NCI-H524 (cell line): Measurements from ENCODE around the gene ORC6.

Experiments used
- DNase-seq, 2 experiments: peaks; one replicate each; lab custom pipeline; 2025; lab: John Stamatoyannopoulos, UW

The ORC6 gene

DNA sequence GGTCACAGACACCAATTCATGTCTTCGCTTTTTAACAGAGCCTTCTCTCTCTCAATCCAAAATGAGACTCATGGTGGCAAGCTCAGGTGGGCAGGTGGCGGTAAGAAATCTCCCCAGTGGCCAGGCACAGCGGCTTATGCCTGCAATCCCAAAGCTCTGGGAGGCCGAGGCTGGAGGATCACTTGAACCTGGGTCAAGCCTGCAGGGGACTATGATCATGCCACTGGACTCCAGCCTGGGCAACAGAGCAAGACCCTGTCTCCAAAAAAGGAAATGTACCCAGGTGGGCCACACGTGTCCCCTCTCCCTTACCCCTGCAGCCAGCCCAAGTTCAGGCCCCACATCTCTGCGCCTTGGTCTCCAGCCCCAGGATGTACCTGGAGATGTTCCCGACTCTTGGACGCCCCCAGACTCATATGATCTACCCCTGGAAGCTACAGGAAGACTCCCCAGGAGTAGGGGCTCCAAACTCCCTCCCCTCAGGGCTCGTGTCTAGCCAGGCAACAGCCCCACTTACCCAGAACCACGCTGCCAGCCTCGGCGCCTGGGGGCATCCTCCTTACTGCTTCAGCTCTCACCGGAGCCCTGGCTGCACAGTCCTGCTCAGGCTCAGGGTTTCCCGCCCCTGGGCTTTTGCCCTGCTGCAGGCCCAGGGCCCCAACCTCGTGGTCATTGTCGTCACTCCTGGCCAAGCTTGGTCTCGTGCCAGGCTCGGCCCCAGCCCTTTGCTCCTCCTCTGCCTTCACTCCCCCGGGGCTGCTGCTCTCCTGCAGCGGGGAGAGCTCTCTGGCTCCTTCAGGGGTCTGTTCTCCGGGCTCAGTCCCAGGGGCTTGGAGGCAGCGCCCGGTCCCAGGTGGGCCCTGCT, 42.5 kb downstream of the ORC6 start:
- DNase-seq: no peak

DNA sequence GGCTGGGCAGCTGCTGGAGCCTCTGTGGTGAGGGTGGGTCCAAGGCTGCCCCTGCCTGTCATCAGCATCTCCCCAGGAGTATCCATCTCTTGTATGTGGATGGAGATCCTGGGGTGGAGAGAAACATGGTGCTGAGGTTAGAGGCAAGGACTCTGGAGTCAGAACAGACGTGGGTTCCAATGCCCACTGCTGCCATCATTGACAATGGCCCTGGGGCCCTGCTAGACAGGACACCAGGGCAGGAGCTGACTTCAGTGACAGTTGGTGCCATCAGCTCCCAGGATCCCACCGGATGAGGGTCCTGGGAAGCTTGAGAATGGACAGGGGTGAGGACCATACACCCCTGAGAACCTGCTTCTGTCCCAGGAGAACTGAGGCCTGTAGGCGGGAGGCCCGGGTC, 43.1 kb downstream of the ORC6 start:
- no peak for DNase-seq

DNA sequence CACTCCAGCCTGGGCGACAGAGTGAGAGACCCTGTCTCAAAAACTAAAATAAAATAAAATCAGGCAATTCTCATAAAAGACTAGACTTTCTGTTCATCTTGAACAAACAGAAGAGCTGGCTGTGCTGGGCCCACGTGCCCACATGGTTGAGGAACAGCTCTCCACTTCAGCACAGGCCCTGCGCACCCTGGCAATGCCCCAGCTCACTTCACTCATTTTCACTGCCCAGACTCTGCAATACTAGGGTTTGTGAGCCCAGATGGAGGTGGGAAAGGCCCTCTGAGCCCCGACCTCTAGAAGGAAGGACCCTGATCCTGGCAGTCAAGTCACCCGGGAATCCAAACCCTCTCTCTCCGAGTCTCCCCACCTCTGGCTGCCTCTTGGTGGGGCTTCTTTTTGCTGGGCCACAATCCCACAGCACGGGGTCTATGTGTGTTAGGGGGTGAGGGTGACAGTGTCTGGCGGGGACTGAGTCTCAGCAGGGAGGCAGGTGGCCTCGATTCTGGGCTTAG, 43.9 kb downstream of the ORC6 start:
- no peak for DNase-seq

DNA sequence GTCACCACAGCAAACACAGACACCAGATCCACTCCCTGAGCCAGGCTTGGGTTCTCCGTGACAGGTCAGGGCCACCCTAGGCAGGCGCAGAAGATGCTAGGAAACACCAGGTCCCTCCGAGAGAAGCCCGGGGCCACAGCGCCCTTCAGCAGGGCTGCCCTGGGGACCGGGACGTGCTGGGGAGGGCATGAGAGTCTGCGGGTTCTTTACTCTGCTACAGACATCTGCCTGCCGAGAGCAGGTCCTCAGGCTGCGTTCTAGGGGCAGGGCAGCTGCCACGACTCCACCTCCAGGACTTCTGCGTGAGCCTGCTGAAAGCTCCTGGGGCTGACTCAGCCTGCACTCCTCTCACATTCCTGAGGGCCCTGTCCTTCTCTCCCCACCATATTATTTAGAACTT, 47.2 kb downstream of the ORC6 start:
- no peak for DNase-seq

DNA sequence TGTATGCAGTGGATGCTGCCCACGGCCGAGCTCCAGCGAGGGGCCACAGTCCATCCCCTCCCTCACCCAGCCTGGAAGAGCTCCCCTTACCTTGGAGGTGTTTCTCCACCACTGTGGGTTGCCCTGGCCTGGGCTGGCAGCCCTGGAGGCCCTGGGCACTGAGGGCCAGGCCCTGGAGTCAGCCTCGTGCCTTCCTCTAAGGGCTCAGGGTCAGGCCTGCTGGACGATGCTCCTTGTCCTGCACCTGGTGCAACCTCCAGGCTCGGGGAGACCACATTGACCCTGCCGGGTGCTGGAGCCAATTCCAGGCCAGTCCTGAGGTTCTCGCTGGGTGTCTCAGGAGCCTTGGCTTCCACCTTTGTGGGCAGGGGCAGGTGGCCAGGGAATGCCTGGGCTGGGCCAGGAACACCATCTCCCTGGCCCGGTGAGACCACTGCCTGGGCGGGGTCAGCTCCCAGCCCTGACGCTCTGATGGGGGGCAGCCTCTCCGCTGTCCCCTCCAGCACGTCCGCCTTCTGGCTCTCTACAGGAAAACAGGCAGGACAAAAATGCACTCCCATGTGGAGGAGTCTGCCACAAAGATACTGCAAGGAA, 48.3 kb downstream of the ORC6 start:
- no peak for DNase-seq

DNA sequence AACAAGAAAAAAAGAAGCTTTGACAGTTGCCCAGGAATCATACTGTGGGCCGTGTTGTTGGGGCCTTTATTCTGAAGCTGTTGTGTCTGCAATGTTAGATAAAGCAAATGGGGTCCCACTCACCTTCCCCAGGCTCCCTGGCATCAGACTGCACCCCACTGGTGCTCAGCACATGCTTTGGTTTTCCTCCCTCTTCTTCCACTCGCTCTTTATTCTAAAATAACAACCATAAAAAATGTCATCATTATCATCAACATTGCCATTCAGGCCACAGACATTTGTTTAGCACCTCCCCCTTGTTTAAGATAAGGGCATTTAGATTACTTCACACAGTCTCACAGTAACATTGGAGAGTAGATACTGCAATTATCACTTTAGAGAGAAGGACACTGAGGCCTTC, 50.5 kb downstream of the ORC6 start:
- no peak for DNase-seq

DNA sequence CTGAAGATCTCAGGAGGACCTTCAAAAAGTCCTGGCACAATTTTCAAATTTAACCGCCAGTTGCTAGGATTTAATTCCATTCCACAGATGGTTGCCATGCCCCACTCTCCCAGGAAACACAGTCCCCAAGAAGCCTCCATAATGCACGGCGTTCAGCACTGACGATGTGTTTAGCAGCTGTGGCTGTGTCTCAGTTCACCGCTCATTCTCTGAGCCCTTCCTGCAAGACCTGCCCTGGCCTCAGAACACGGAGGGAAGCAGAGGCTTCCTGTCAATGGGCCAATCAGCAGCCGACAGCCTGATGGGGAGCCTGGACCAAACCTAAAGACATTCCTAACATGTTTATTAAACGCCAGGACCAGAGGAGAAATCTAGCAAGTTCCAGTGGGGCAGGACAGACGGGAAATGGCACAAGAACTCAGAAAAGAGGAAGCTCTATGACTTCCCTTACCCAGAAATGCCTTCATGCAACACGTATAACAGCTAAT, 53.8 kb downstream of the ORC6 start:
- DNase-seq: no peak

DNA sequence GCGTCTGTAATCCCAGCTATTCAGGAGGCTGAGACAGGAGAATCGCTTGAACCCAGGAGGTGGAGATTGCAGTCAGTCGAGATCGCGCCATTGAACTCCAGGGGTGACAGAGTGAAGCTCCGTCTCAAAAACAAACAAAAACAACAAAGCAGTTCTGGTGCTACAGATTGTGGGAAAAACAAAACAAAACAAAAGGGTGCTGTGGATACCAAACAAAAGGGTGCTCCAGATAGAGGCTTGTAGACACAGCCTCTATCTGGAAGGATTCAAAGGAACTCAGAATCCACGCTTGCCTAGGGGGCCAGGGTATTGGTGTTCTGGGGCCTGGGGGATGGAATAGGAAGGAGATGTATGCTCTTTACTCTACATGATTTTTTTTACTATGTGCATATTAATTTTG, 56.2 kb downstream of the ORC6 start:
- no peak for DNase-seq

DNA sequence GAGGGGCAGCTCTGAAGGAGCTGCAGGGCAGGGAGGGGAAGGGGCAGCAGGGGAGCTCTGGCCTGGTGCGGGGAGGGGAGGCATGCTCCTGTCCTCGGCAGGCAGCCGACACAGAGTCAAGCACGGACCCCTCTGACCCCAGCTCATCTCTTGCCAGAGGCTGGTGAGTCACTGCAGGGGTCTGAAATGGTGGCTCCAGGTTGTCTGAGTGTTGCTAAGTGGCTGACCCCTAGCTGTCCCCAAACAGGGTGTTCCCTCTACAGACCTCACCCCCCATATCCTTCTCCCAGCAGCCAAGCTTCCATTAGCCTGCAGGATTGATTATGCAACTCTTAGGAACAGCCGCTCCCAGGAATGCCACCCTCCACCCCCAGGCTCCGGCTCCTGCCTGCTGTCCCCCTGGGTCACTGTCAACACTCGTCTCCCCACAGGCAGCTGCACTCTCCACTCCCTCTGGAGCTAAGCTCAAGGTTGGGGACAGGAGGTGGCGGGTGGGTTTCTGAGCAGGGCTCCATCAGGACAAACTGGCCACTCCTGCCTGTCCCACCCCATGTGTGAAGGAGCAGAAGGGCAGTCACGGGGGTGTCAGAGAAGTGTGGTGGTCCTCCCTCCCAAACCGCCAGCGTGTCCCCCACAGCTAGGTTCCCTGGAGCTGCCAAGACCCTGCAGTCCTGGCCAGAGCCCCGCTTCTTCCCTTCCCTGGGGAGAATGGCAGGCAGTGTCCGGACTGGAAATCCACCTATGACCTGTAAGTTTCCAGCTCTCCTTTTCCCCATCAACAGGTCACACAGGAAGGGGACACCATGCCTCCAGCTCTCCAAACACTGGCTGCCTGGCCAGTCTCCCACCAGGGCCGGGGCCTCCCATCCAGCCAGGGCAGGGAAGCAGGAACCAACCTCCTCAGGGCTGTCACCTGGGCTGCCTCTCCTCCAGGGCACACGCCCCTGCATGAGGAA, 57.6 kb downstream of the ORC6 start:
- DNase-seq: no peak
